ENCODE measurements around the gene P2RX4. TPM values are rescaled to one million over a fixed set of nuclear protein-coding genes. Genes with fewer than 3 reads are reported as not detected.
A peak's percentile ranks its signal among the peaks of the same experiment; 100 is the strongest.

Gene P2RX4, protein sequence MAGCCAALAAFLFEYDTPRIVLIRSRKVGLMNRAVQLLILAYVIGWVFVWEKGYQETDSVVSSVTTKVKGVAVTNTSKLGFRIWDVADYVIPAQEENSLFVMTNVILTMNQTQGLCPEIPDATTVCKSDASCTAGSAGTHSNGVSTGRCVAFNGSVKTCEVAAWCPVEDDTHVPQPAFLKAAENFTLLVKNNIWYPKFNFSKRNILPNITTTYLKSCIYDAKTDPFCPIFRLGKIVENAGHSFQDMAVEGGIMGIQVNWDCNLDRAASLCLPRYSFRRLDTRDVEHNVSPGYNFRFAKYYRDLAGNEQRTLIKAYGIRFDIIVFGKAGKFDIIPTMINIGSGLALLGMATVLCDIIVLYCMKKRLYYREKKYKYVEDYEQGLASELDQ
- total RNA-seq (2011; cell fraction: chromatin; rRNA removed; ENCODE audit: low replicate concordance), result 40.9 and 60.5 TPM in 2 replicates
- 47.8 and 47.9 TPM in 2 replicates for total RNA-seq (2011; cell fraction: nucleolus; rRNA removed)
- 55.4 and 61.5 TPM in 2 replicates for total RNA-seq (2011; cell fraction: nucleoplasm; rRNA removed)
- total RNA-seq (2014; rRNA removed), result 14.3 and 18.9 TPM in 2 replicates
- total RNA-seq (2014; rRNA removed; fragmentation: Illumina TruSeq; extraction: Trizol), result 7.8 and 9.6 TPM in 2 replicates
- total RNA-seq (2015; rRNA removed; fragmentation: Illumina TruSeq; extraction: Trizol), result 8.3 and 10.5 TPM in 2 replicates
- 12.8 and 14.2 TPM in 2 replicates for total RNA-seq (2021)
- 15.4 and 20.8 TPM in 2 replicates for polyA plus RNA-seq (2011; rRNA removed)
- 21.4 and 26.2 TPM in 2 replicates for polyA plus RNA-seq (2011; cell fraction: cytosol; rRNA removed)
- polyA plus RNA-seq (2011; cell fraction: nucleus; rRNA removed), result 26.6 and 29.1 TPM in 2 replicates
- 12.8 and 57.1 TPM in 2 replicates for polyA plus RNA-seq (2012)
- polyA plus RNA-seq (2014; fragmentation: Illumina TruSeq; extraction: Trizol), result 11.7 and 13.0 TPM in 2 replicates
- polyA plus RNA-seq (2014; fragmentation: Nextera tagmentation; extraction: Ambion mirVana), result 1 to 10 TPM; 6.6 to 10.0 TPM
- polyA plus RNA-seq (2014; rRNA removed), result 21.5 and 23.4 TPM in 2 replicates
- polyA minus RNA-seq (2011; rRNA and poly(A)+ RNA removed), result 14.9 and 19.2 TPM in 2 replicates
- polyA minus RNA-seq (2011; cell fraction: cytosol; rRNA and poly(A)+ RNA removed), result 5.3 and 9.4 TPM in 2 replicates
- polyA minus RNA-seq (2011; cell fraction: nucleus; rRNA and poly(A)+ RNA removed), result 10.4 and 14.0 TPM in 2 replicates
- Bru-seq, nascent RNA, result percentile 71 among the genes with signal in this experiment
- BruChase-seq, experiment 1, labeled RNA remaining after a 2-hour chase, result percentile 64 among the genes with signal in this experiment
- percentile 64 among the genes with signal in this experiment for BruChase-seq, experiment 2, labeled RNA remaining after a 6-hour chase
- long read RNA-seq, experiment 1, transcript P2RX4-202 (12 exons, 2,032 nt), result major isoform, 18 of 33 reads
- long read RNA-seq, experiment 1, partial matches to known transcripts, result 2 of 33 reads
- long read RNA-seq, experiment 1, other reads (novel, unspliced or antisense), result 9 of 33 reads
- long read RNA-seq, experiment 2, partial matches to known transcripts, result 0 of 7 reads
- long read RNA-seq, experiment 2, other reads (novel, unspliced or antisense), result 5 of 7 reads
- long read RNA-seq, experiment 3, transcript P2RX4-202 (12 exons, 2,032 nt), result major isoform, 8 of 9 reads
- long read RNA-seq, experiment 3, partial matches to known transcripts, result 1 of 9 reads
- long read RNA-seq, experiment 3, other reads (novel, unspliced or antisense), result 0 of 9 reads

- Histone ChIP-seq H3K27ac (ENCODE audit: extremely low read depth, low read depth, low read length) (peak within 1 kb of the TSS; percentile 89), H3K4me1 (replicated peaks in 1 of 2; ENCODE audit: control insufficient read depth in 2 of 2, insufficient read depth in 2 of 2, low read length in 2 of 2) (peaks cover 11 to 24% of the 10 kb centered on the region in 2 experiments; a peak in 4 of 5 replicates), H3K4me3 (peak within 1 kb of the TSS; percentile 91), H3K27me3 (ENCODE audit: control insufficient read depth in 2 of 2, insufficient read depth in 2 of 2, low read length in 2 of 2) (no peaks in the 10 kb centered on the region), H3K4me2 (ENCODE audit: insufficient read depth, low read length) (peak within 1 kb of the TSS; percentile 88), H3K79me2 (ENCODE audit: control insufficient read depth, insufficient read depth, low read length) (peaks cover 13% of the 10 kb centered on the region; the same call in 2 of the 3 replicates), H3K9me3 (replicated peaks; ENCODE audit: control insufficient read depth, insufficient read depth, low read depth, low read length) (no peaks in the 10 kb centered on the region), H3K9ac (ENCODE audit: insufficient read depth in 1 of 2, low read depth in 2 of 2, low read length in 2 of 2) (peak within 1 kb of the TSS; percentile 86 to 98), H4K20me1 (replicated peaks; ENCODE audit: control insufficient read depth, insufficient read depth, low read length) (no peaks in the 10 kb centered on the region), H3K36me3 (ENCODE audit: control insufficient read depth, insufficient read depth, low read length) (peaks cover 3% of the 10 kb centered on the region; the same call in 1 of the 3 replicates), H2AFZ (ENCODE audit: low read depth, low read length) (peak within 1 kb of the TSS; percentile 97), H3K9me1 (ENCODE audit: control insufficient read depth, insufficient read depth, low read length) (no peaks in the 10 kb centered on the region)
- BruUV-seq (replicated peaks), result no TSS peak
- POLR2A ChIA-PET, result interaction anchor here (0.6 to 0.9 kb wide), 3 partner anchors 14 to 69 kb away, joined by 3 read pairs; no protein-coding TSS in a partner anchor
- ATAC-seq, result peak; percentile 99
- FAIRE-seq, result no peak
- CTCF ChIA-PET (ENCODE audit: low intra/inter-chr PET ratio), result interaction anchor here (0.9 kb wide), 1 partner anchor 99 kb away, joined by 3 read pairs; no protein-coding TSS in a partner anchor
- intact Hi-C loops (cut with micrococcal nuclease), result loop anchor here (5.0 to 10.0 kb wide), 3 partner anchors 98 to 205 kb away; no protein-coding TSS in a partner anchor
- DNase-seq (ENCODE audit: extremely low read depth in 1 of 4, low spot score in 3 of 4), result peak; percentile 92 to 97 (median 96)
- WGBS (ENCODE audit: insufficient coverage, low coverage, missing lambda C conversion rate), result 8% methylated on average over 39 of the region's 97 CpGs
- in situ Hi-C loops (cut with MboI), result loop anchor here (5.0 kb wide), 1 partner anchor 93 kb away; no protein-coding TSS in a partner anchor
- TF ChIP-seq ZNF3 (CRISPR knock-in tag; IDR thresholded peaks at IDR 0.05) (no peak), MYNN (IDR thresholded peaks at IDR 0.05) (no peak), MYNN (CRISPR knock-in tag; IDR thresholded peaks at IDR 0.05) (no peak), ARNT (IDR thresholded peaks at IDR 0.05) (no peak), KHSRP (IDR thresholded peaks at IDR 0.05) (no peak), CBFA2T3 (IDR thresholded peaks at IDR 0.05) (no peak; the same call in 1 of the 2 replicates)
- TF ChIP-seq, protein P1, sequence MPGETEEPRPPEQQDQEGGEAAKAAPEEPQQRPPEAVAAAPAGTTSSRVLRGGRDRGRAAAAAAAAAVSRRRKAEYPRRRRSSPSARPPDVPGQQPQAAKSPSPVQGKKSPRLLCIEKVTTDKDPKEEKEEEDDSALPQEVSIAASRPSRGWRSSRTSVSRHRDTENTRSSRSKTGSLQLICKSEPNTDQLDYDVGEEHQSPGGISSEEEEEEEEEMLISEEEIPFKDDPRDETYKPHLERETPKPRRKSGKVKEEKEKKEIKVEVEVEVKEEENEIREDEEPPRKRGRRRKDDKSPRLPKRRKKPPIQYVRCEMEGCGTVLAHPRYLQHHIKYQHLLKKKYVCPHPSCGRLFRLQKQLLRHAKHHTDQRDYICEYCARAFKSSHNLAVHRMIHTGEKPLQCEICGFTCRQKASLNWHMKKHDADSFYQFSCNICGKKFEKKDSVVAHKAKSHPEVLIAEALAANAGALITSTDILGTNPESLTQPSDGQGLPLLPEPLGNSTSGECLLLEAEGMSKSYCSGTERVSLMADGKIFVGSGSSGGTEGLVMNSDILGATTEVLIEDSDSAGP (CRISPR knock-in tag; IDR thresholded peaks at IDR 0.05), result no peak
- TF ChIP-seq, protein P2, sequence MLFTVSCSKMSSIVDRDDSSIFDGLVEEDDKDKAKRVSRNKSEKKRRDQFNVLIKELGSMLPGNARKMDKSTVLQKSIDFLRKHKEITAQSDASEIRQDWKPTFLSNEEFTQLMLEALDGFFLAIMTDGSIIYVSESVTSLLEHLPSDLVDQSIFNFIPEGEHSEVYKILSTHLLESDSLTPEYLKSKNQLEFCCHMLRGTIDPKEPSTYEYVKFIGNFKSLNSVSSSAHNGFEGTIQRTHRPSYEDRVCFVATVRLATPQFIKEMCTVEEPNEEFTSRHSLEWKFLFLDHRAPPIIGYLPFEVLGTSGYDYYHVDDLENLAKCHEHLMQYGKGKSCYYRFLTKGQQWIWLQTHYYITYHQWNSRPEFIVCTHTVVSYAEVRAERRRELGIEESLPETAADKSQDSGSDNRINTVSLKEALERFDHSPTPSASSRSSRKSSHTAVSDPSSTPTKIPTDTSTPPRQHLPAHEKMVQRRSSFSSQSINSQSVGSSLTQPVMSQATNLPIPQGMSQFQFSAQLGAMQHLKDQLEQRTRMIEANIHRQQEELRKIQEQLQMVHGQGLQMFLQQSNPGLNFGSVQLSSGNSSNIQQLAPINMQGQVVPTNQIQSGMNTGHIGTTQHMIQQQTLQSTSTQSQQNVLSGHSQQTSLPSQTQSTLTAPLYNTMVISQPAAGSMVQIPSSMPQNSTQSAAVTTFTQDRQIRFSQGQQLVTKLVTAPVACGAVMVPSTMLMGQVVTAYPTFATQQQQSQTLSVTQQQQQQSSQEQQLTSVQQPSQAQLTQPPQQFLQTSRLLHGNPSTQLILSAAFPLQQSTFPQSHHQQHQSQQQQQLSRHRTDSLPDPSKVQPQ (CRISPR knock-in tag; IDR thresholded peaks at IDR 0.05; ENCODE audit: borderline replicate concordance), result no peak
- TF ChIP-seq, protein P3, sequence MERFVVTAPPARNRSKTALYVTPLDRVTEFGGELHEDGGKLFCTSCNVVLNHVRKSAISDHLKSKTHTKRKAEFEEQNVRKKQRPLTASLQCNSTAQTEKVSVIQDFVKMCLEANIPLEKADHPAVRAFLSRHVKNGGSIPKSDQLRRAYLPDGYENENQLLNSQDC (CRISPR knock-in tag; IDR thresholded peaks at IDR 0.05), result no peak
Measured at GRCh38 chr12:121209624-121210572, at the start of gene P2RX4. P2RX4 (plus strand) TSS chr12:121210129; CDS start chr12:121210165, 36 bp downstream.
